Activated naive CD4-positive, alpha-beta T cell (primary cell): ENCODE results near the gene C3AR1.
A peak's percentile ranks its signal among the peaks of the same experiment; 100 is the strongest.
"Not testable (repeated sequence)": the region's sequence is repeated elsewhere in the genome, so short reads cannot be mapped to it uniquely, and the experiment has no call there.

ENCODE experiments used
- DNase-seq, 4 experiments: peaks; one replicate each; lab custom pipeline; 2025; lab: John Stamatoyannopoulos, UW

The C3AR1 gene

DNA sequence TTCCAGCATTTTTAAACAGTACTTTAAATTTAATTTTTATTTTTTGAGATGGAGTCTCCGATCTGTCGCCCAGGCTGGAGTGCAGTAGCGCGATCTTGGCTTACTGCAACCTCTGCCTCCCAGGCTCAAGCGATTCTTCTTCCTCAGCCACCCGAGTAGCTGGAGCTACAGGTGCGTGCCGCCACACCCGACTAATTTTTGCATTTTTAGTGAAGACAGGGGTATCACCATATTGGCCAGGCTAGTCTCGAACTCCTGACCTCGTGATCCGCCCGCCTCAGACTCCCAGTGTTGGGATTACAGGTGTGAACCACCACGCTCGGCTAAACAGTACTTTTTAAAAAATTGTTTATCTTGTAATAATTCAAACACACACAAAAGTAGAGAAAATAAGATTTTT lies 37.9 kb downstream of the C3AR1 start:
- no peak for DNase-seq

DNA sequence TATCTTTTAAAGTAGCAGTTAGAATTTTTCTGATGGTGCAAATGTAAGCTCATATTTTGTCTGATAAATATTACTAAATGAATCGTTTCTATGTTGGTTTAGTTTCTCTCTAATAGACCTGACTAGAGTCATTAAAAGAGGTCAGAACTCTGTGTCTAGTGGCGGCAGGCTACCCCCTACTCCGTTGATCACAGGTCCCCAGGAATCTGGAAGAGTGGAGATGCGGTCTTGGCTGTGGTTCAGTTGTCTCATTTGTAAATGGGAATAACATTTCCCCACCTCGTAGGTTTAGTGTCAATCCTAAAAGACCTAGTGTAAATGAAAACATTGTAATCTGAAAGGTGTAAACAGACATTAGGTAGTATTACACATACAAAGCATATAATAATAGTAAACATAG lies 38.3 kb downstream of the C3AR1 start:
- no peak for DNase-seq

DNA sequence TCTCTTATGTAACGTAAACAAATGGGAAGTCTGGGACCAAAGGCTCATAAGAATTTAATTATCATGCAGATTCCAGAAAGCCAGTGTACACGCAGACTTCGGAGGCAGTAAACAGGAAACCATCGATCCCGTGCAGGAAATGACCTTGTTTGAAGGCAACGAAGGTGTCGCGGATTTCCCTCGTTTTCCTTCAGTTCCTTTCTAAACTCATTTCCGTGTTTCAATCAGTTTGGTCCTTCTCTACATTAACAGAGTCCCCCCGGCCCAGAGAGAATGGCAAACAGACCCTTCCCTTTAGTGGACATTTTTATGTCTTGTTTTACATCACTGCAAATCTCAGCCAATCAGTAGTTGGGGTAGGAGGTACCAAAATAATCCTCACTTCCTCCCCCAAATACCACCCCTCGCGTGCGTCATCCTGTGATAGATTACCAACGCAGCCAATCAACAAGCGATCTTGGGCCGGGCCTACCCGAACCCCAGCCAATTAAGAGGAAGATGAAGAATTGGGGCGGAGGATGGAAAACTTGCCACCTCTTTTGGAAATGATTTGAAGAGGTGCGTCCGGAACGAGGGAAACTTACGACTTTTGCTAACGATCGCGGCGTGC lies 39.8 kb downstream of the C3AR1 start:
- peak; percentile 70 to 87 (median 80) for DNase-seq

DNA sequence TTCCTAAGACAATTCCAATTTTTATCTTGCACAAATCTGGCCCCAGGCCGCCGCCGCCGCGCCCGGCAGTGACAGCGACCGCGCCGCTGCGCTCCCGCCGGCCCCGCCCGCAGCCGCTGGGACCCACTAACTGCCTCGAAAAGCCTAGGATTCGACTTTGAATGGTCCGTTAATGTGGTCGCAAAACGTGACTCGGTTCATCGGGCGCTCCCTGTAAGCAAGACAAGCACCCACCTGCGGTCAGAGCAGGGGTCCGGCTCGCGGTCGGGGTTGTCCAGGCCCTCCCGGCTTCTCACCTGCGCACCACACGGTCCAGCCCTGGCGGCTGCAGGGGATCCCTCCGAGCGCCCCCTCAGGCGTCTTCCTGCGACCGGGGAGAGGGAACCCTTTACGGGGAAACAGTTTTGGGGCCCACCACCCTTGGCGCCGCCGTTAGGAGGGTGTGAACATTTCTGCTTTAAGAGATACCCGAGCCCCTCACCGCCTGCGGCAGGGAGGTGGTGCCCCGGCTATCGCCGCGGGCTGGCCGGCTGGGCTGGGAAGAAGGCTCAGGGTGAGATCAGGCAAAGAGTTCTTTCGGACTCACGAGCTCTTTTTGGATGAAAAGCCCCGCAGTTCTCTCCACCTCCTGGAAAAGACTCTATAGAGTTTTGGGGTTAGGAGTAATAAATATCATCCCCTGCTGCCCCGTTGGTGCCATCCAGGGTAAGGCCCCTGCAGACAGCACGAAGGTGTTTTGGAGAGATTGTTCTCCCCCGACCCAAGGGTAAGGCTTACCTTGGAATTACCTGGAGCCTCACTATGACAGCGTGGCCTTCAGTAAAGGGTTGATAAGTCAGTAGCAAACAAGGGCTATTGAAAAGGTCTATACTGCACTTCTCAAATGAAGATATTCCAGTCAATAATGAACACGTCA lies 47.2 kb downstream of the C3AR1 start:
- DNase-seq = peak in 1 of 4 experiments; percentile 9

DNA sequence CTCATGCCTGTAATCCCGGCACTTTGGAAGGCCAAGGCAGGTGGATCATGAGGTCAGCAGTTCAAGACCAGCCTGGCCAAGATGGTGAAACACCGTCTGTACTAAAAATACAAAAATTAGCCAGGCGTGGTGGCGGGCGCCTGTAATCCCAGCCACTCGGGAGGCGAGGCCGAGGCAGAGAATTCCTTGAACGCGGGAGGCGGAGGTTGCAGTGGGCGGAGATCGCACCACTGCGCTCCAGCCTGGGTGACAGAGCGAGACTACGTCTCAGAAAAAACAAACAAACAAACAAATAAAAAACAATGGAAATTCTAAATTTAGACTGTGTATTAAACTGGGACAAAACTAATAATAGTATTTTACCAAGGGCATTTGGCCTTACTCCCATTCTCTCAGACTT lies 47.9 kb downstream of the C3AR1 start:
- DNase-seq = not testable (repeated sequence)

DNA sequence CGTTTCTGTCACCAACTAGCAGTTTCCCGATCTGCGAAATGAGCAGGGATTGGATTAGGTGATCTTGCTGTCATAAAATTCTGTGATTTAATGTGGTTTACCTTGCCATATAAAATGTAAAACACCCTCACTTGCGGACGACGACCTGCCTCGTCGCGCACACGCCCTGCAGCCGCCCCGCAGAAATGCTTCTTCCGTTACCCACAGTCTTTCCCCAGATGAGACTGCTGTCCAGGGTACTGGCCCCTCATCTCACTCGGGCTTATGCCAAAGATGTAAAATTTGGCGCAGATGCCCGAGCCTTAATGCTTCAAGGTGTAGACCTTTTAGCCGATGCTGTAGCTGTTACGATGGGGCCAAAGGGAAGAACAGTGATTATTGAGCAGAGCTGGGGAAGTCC lies 51.3 kb downstream of the C3AR1 start:
- DNase-seq = no peak

DNA sequence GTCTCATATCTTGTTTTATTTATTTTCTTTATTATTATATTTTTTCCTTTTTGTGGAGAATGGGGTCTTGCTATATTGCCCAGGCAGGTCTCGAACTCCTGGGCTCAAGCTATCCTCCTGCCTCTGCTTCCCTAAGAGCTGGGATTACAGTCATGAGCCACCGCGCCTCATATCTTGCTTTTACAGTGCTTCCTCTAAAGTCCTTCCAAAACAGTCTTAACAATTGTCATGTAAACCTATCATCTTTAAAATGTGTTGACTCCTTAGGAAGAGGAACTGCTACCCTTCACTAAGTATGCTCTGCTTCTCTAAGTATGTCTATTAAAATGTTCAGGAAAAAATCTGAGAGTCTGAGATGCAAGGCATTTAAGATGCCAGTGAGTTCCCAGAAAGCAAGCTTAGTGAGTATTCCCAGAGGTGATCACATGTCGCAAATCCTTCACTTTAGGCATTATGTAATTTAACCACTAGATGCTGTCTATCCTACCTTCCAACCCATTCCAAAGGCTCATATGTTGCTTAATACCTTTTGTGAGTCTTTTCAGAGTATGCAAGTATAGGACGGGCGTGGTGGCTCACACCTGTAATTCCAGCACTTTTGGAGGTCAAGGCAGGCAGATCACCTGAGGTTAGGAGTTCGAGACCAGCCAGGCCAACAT lies 53.4 kb downstream of the C3AR1 start:
- DNase-seq = no peak

DNA sequence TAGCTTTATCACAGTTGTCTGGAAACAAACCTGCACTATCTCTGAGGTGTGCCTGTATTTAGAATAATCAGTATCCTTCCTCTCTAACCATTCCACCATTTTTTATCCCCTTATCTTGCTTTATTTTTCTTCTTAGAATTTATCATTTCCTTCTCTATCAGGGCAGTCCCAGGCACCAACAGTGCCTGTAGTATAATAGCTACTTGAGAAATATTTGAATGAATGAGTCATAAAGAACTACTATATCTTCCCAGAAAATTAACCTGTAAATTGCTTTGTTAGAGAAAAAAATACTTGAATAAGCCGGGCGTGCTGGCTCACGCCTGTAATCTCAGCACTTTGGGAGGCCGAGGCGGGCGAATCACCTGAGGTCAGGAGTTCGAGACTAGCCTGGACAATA lies 54.8 kb downstream of the C3AR1 start:
- DNase-seq = no peak
